Activated naive CD8-positive, alpha-beta T cell treated with anti-CD3 and anti-CD28 coated beads, Interleukin-2, amount 50 U/mL, for 24 hours (primary cell): Measurements from ENCODE around the gene CACNA1B.
A peak's percentile ranks its signal among the peaks of the same experiment; 100 is the strongest.
"Not testable (repeated sequence)": the region's sequence is repeated elsewhere in the genome, so short reads cannot be mapped to it uniquely, and the experiment has no call there.

Source experiments
- ATAC-seq: fragments of 150-1000 bp; cut with Tn5 transposase; one replicate; pipeline ENCODE4 v1.10.0; 2021
- DNase-seq: peaks from one replicate; pipeline ENCODE4 v3.0.0; 2021
- H3K27ac Mint-ChIP-seq: one replicate; pipeline ENCODE4 v1.8.0; 2021; ENCODE audit warnings: mild to moderate bottlenecking, mixed read lengths
- H3K27me3 Mint-ChIP-seq: one replicate; pipeline ENCODE4 v1.8.0; 2021; ENCODE audit warnings: mixed read lengths
- H3K36me3 Mint-ChIP-seq: one replicate; pipeline ENCODE4 v1.8.0; 2021; ENCODE audit warnings: low read depth, mixed read lengths
- H3K4me1 Mint-ChIP-seq: one replicate; pipeline ENCODE4 v1.8.0; 2021; ENCODE audit warnings: mixed read lengths
- H3K4me3 Mint-ChIP-seq: one replicate; pipeline ENCODE4 v1.8.0; 2021; ENCODE audit warnings: mild to moderate bottlenecking, moderate library complexity, mixed read lengths
- H3K9me3 Mint-ChIP-seq: one replicate; pipeline ENCODE4 v1.8.0; 2021; ENCODE audit warnings: mixed read lengths

Gene CACNA1B

GRCh38 chr9:138119202-138120027 is 241.8 kb downstream of the CACNA1B start:
- Mint-ChIP-seq H3K9me3 (no peaks in the 10 kb centered on the region), H3K27me3 (peaks cover 2% of the 10 kb centered on the region), H3K4me1 (no peaks in the 10 kb centered on the region), H3K4me3 (no peak overlapping the region), H3K27ac (no peak overlapping the region), H3K36me3 (no peaks in the 10 kb centered on the region)
- ATAC-seq: no peak
- DNase-seq: no peak

- H3K27me3 Mint-ChIP-seq: peaks cover 2% of the 10 kb centered on the region
- no peak for ATAC-seq
- no peak overlapping the region for H3K4me3 Mint-ChIP-seq
- no peaks in the 10 kb centered on the region for H3K9me3 Mint-ChIP-seq
- H3K36me3 Mint-ChIP-seq: no peaks in the 10 kb centered on the region
- no peak overlapping the region for H3K27ac Mint-ChIP-seq
- no peak for DNase-seq
- H3K4me1 Mint-ChIP-seq: no peaks in the 10 kb centered on the region
Observed at GRCh38 chr9:138120072-138120471, 242.5 kb downstream of the CACNA1B start.

GRCh38 chr9:138120511-138121437 is 243.2 kb downstream of the CACNA1B start:
- ATAC-seq: peak; percentile 6
- H3K4me1 Mint-ChIP-seq: no peaks in the 10 kb centered on the region
- peaks cover 2% of the 10 kb centered on the region for H3K27me3 Mint-ChIP-seq
- H3K4me3 Mint-ChIP-seq: no peak overlapping the region
- no peaks in the 10 kb centered on the region for H3K9me3 Mint-ChIP-seq
- no peaks in the 10 kb centered on the region for H3K36me3 Mint-ChIP-seq
- no peak for DNase-seq
- H3K27ac Mint-ChIP-seq: no peak overlapping the region

- DNase-seq: no peak
- Mint-ChIP-seq H3K4me3 (no peak overlapping the region), H3K27ac (no peak overlapping the region), H3K36me3 (no peaks in the 10 kb centered on the region), H3K27me3 (peaks cover 2% of the 10 kb centered on the region), H3K4me1 (no peaks in the 10 kb centered on the region), H3K9me3 (no peaks in the 10 kb centered on the region)
- no peak for ATAC-seq
Observed at GRCh38 chr9:138121438-138122050, 244.0 kb downstream of the CACNA1B start.

GRCh38 chr9:138122201-138122600 is 244.6 kb downstream of the CACNA1B start:
- H3K4me3 Mint-ChIP-seq: no peak overlapping the region
- H3K27ac Mint-ChIP-seq: no peak overlapping the region
- H3K27me3 Mint-ChIP-seq: no peaks in the 10 kb centered on the region
- no peaks in the 10 kb centered on the region for H3K4me1 Mint-ChIP-seq
- DNase-seq (no peak), ATAC-seq (no peak)
- H3K36me3 Mint-ChIP-seq: no peaks in the 10 kb centered on the region
- no peaks in the 10 kb centered on the region for H3K9me3 Mint-ChIP-seq

GRCh38 chr9:138122676-138123075 is 245.1 kb downstream of the CACNA1B start:
- Mint-ChIP-seq H3K27me3 (no peaks in the 10 kb centered on the region), H3K4me1 (no peaks in the 10 kb centered on the region), H3K36me3 (no peaks in the 10 kb centered on the region), H3K4me3 (no peak overlapping the region), H3K27ac (no peak overlapping the region), H3K9me3 (no peaks in the 10 kb centered on the region)
- no peak for DNase-seq
- ATAC-seq: no peak

- DNase-seq (no peak), ATAC-seq (no peak)
- Mint-ChIP-seq H3K27me3 (no peaks in the 10 kb centered on the region), H3K4me1 (no peaks in the 10 kb centered on the region), H3K4me3 (no peak overlapping the region), H3K9me3 (no peaks in the 10 kb centered on the region), H3K27ac (no peak overlapping the region), H3K36me3 (no peaks in the 10 kb centered on the region)
Observed at GRCh38 chr9:138123086-138123485, 245.5 kb downstream of the CACNA1B start.

GRCh38 chr9:138126090-138126857 is 248.7 kb downstream of the CACNA1B start:
- not testable (repeated sequence) for H3K9me3 Mint-ChIP-seq, H3K36me3 Mint-ChIP-seq, H3K4me3 Mint-ChIP-seq, H3K27ac Mint-ChIP-seq, H3K4me1 Mint-ChIP-seq, H3K27me3 Mint-ChIP-seq, ATAC-seq
- DNase-seq: peak; percentile 18

- not testable (repeated sequence) for H3K4me1 Mint-ChIP-seq, H3K27ac Mint-ChIP-seq, DNase-seq, H3K4me3 Mint-ChIP-seq, H3K36me3 Mint-ChIP-seq, ATAC-seq, H3K27me3 Mint-ChIP-seq, H3K9me3 Mint-ChIP-seq
Observed at GRCh38 chr9:138126858-138127584, 249.4 kb downstream of the CACNA1B start.

- not testable (repeated sequence) for H3K27ac Mint-ChIP-seq, ATAC-seq
Observed at GRCh38 chr9:138128027-138128426, 250.4 kb downstream of the CACNA1B start.

GRCh38 chr9:138129318-138129717 is 251.7 kb downstream of the CACNA1B start:
- not testable (repeated sequence) for H3K27me3 Mint-ChIP-seq, ATAC-seq, H3K36me3 Mint-ChIP-seq, DNase-seq, H3K9me3 Mint-ChIP-seq, H3K4me1 Mint-ChIP-seq, H3K4me3 Mint-ChIP-seq
- peak overlapping the region; percentile 20 for H3K27ac Mint-ChIP-seq

More at GRCh38 chr9:138128027-138128426, 250.4 kb downstream of the CACNA1B start:
- DNase-seq, H3K36me3 Mint-ChIP-seq, H3K27me3 Mint-ChIP-seq, H3K4me3 Mint-ChIP-seq, H3K9me3 Mint-ChIP-seq, H3K4me1 Mint-ChIP-seq: not testable (repeated sequence)

- not testable (repeated sequence) for ATAC-seq, H3K4me1 Mint-ChIP-seq, H3K27me3 Mint-ChIP-seq, H3K27ac Mint-ChIP-seq, DNase-seq, H3K9me3 Mint-ChIP-seq, H3K36me3 Mint-ChIP-seq, H3K4me3 Mint-ChIP-seq
Observed at GRCh38 chr9:138132946-138133705, 255.5 kb downstream of the CACNA1B start.

GRCh38 chr9:138134581-138134980 is 257.0 kb downstream of the CACNA1B start:
- not testable (repeated sequence) for H3K9me3 Mint-ChIP-seq, H3K36me3 Mint-ChIP-seq, H3K4me1 Mint-ChIP-seq, H3K4me3 Mint-ChIP-seq, H3K27ac Mint-ChIP-seq, ATAC-seq, DNase-seq, H3K27me3 Mint-ChIP-seq
